GM23338 (cell line): ENCODE results near the gene PLXND1.

Experiments
- CREB1 ChIP-seq: fragments of 250-450 bp; sonication (Bioruptor Pico); IDR thresholded peaks from 2 replicates; pipeline ENCODE4 v1.5.0; 2020; ENCODE audit warnings: low read depth, mild to moderate bottlenecking, moderate library complexity
- EZH2 ChIP-seq: fragments of 200-600 bp; sonication (generic); IDR thresholded peaks from one replicate; pipeline ENCODE4 v1.8.0; 2017; ENCODE audit warnings: antibody characterized with exemption, mild to moderate bottlenecking, low read depth; ENCODE audit not compliant: unreplicated experiment
- EZH2phosphoT487 ChIP-seq: fragments of 200-600 bp; sonication (generic); IDR thresholded peaks from one replicate; pipeline ENCODE4 v1.8.1; 2018; ENCODE audit warnings: antibody characterized with exemption; ENCODE audit not compliant: unreplicated experiment
- JUNB ChIP-seq: IDR thresholded peaks from one replicate; pipeline ENCODE4 v1.6.1; 2016; ENCODE audit warnings: antibody characterized with exemption; ENCODE audit not compliant: unreplicated experiment
- POLR2AphosphoS5 ChIP-seq: IDR thresholded peaks from 2 replicates; pipeline ENCODE4 v1.6.1; 2016; ENCODE audit warnings: antibody characterized with exemption, low read depth
- STAT1 ChIP-seq: IDR thresholded peaks from one replicate; pipeline ENCODE4 v1.6.1; 2016; ENCODE audit warnings: antibody characterized with exemption; ENCODE audit not compliant: unreplicated experiment
- ZNF331 ChIP-seq: fragments of 250-450 bp; sonication (Bioruptor Pico); IDR thresholded peaks from 2 replicates; pipeline ENCODE4 v1.5.0; 2020; ENCODE audit warnings: low read depth, mild to moderate bottlenecking, moderate library complexity
- TF ChIP-seq, protein P1 (sequence below), 2 experiments: fragments of 200-600 bp in 1 of 2; sonication (generic) in 1 of 2; conservative IDR thresholded peaks; 2 replicates each; pipeline versions ENCODE4 v1.5.1 to v1.6.1; 2016 to 2017; ENCODE audit warnings: antibody characterized with exemption in 2 of 2, low read depth in 2 of 2, mild to moderate bottlenecking in 2 of 2, moderate library complexity in 1 of 2
- TF ChIP-seq, protein P2 (sequence below): IDR thresholded peaks from 2 replicates; pipeline ENCODE4 v1.6.1; 2016; ENCODE audit warnings: antibody characterized with exemption
- TF ChIP-seq, protein P3 (sequence below): IDR thresholded peaks from one replicate; pipeline ENCODE4 v1.6.1; 2018; ENCODE audit warnings: antibody characterized with exemption; ENCODE audit not compliant: unreplicated experiment

DNA sequence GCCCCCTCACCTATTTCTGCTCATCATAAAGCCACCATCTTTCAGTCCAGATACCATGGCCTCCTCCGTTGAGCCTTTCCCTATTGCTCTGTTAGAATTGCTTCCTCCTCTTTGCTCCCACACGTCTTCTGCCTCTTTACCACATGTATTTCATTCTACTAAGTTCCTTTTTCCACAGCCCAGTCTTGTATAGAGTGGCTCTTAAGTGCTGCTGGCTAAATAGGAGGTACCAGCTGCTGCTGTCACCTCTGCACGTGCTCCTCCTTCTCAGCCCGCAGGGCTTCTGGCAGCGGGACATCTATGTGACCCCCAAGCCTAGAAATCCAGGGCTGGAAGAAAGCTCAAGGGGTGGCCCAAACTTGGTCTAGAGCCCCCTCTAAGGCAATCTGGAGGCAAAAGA lies 38.8 kb upstream of the PLXND1 start:
- TF ChIP-seq JUNB = no peak
- TF ChIP-seq, protein P1, sequence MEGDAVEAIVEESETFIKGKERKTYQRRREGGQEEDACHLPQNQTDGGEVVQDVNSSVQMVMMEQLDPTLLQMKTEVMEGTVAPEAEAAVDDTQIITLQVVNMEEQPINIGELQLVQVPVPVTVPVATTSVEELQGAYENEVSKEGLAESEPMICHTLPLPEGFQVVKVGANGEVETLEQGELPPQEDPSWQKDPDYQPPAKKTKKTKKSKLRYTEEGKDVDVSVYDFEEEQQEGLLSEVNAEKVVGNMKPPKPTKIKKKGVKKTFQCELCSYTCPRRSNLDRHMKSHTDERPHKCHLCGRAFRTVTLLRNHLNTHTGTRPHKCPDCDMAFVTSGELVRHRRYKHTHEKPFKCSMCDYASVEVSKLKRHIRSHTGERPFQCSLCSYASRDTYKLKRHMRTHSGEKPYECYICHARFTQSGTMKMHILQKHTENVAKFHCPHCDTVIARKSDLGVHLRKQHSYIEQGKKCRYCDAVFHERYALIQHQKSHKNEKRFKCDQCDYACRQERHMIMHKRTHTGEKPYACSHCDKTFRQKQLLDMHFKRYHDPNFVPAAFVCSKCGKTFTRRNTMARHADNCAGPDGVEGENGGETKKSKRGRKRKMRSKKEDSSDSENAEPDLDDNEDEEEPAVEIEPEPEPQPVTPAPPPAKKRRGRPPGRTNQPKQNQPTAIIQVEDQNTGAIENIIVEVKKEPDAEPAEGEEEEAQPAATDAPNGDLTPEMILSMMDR (conservative IDR thresholded peaks at IDR 0.05; ENCODE audit: low read depth in 2 of 2) = no peak
- no peak for TF ChIP-seq EZH2
- TF ChIP-seq, protein P2, sequence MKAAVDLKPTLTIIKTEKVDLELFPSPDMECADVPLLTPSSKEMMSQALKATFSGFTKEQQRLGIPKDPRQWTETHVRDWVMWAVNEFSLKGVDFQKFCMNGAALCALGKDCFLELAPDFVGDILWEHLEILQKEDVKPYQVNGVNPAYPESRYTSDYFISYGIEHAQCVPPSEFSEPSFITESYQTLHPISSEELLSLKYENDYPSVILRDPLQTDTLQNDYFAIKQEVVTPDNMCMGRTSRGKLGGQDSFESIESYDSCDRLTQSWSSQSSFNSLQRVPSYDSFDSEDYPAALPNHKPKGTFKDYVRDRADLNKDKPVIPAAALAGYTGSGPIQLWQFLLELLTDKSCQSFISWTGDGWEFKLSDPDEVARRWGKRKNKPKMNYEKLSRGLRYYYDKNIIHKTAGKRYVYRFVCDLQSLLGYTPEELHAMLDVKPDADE = no peak
- TF ChIP-seq, protein P3, sequence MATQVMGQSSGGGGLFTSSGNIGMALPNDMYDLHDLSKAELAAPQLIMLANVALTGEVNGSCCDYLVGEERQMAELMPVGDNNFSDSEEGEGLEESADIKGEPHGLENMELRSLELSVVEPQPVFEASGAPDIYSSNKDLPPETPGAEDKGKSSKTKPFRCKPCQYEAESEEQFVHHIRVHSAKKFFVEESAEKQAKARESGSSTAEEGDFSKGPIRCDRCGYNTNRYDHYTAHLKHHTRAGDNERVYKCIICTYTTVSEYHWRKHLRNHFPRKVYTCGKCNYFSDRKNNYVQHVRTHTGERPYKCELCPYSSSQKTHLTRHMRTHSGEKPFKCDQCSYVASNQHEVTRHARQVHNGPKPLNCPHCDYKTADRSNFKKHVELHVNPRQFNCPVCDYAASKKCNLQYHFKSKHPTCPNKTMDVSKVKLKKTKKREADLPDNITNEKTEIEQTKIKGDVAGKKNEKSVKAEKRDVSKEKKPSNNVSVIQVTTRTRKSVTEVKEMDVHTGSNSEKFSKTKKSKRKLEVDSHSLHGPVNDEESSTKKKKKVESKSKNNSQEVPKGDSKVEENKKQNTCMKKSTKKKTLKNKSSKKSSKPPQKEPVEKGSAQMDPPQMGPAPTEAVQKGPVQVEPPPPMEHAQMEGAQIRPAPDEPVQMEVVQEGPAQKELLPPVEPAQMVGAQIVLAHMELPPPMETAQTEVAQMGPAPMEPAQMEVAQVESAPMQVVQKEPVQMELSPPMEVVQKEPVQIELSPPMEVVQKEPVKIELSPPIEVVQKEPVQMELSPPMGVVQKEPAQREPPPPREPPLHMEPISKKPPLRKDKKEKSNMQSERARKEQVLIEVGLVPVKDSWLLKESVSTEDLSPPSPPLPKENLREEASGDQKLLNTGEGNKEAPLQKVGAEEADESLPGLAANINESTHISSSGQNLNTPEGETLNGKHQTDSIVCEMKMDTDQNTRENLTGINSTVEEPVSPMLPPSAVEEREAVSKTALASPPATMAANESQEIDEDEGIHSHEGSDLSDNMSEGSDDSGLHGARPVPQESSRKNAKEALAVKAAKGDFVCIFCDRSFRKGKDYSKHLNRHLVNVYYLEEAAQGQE = no peak
- no peak for TF ChIP-seq POLR2AphosphoS5
- TF ChIP-seq ZNF331 (CRISPR knock-in tag) = no peak
- TF ChIP-seq STAT1 = no peak
- TF ChIP-seq EZH2phosphoT487 = no peak
- TF ChIP-seq CREB1 = no peak
